Esophagus mucosa (tissue), 1 donor: ENCODE measurements around the gene TECTB. TPM values are rescaled to one million over a fixed set of nuclear protein-coding genes. Genes with fewer than 3 reads are reported as not detected.
A peak's percentile ranks its signal among the peaks of the same experiment; 100 is the strongest.

Experiments
- ATAC-seq: fragments of 200-7000 bp; cut with Tn5 transposase; one replicate; pipeline ENCODE4 v1.9.1; 2020
- total RNA-seq: library from RNA; stranded (reverse); gene quantifications from one replicate; pipeline ENCODE4 v1.2.4, GENCODE V29; 2023
- donor health status: DM: yes; HTN: yes; CAD: no.

TECTB gene
- total RNA-seq, 1 donor from 2014 or later = not detected

GRCh38 chr10:112275512-112276245 lies 7.5 kb upstream of the TECTB start:
- no peak for ATAC-seq

DNA sequence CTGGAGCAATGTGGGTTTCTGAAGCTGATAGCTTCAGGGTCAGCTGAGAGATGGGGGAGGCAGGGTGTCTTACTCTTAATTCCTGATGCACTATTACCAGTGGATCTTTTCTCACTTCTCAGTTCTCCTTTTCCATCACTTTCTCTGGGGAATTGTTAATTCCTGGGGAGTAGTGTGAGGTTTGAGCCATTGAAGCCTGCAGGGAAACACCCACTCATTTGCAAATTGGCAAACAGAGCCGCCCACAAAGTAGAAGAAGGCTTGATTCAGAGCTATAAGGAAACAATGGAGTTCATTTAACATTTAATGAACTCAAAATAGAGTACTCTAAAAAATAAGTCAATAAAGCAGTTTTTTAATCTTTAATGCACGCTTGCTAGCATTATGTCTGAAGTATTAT lies 4.3 kb upstream of the TECTB start:
- no peak for ATAC-seq

DNA sequence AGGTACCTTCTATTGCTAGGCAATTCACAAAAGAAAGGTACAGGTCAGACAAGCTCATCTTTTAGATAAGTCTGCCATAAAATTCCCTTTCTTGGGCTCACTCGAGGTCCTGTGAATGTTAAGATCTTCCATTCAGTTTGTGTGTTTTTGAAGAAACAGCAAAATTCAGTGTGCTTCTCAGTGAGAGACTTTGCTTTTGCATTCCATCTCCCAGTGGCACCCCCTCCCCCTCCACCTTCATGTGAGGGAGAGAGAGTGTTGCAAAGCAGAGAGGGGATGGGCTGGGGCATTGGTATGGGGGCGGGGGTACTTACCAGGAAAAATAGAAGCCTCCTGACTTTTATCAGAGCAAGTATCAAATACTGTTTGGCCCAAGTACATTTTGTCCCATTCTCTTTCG lies 3.8 kb upstream of the TECTB start:
- ATAC-seq = no peak

- no peak for ATAC-seq
Measured at GRCh38 chr10:112280205-112280921, 2.8 kb upstream of the TECTB start.

GRCh38 chr10:112282086-112282485 lies 1.1 kb upstream of the TECTB start:
- ATAC-seq = no peak

DNA sequence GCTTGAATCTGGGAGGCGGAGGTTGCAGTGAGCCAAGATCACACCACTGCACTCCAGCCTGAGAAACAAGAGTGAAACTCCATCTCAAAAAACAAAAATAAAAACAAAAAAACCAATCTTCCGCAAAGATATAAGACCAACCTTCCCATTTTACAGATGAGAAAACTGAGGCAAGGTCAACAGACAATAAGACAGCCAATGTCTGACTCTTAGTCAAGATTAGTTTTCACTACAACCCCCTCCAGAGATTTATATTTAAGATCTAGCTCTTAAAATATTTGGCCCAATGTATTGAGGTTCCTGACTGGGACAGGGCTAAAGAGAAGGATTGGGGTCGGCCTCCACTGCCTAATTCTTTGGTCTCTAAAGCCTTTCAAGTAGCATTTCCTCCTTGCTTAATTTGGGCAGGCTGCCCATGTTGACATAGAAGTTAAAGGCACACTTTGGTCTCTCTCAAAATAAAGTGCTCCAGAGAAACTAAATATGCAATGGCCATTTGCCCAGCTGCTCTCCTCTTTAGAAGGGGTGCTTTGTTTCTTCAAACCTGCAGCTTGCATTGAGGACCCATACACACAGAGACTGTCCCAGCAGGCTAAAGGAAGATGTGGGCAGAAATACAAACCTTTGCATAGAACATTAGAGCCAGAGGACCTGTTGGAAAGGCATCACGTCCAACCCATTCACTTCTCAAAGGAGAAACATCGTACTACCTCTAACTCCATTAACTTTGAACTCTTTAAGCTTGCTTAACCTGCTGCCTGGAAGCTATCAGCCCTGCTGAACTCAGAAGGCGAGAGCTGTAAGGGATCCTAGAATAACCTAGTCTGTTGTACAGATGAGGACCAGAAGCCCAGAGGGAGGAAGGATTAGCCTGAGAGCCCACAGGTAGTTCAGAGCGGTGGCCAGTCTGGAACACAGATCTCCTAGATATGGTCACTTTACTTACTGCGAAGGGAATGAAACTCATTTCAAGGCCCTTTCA lies 3.9 kb downstream of the TECTB start:
- ATAC-seq = no peak

DNA sequence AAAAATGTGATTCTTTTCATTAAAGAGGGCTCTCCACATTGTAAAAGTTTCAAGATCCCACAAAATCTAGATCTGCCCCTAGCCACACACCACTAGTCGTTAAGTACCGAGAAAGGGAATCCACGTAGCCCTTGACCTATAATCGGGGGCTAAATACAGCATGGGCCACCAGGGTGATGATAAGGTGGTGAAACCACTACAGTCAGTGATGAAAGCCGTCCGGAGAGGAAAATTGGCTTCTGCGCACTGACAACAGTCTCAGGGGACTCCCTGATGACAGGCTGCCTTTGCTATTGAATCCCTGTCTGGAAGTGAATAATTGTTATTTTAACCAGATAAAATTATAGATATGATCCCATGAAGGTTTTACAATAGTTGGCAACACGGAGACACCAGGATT lies 4.6 kb downstream of the TECTB start:
- ATAC-seq = no peak

DNA sequence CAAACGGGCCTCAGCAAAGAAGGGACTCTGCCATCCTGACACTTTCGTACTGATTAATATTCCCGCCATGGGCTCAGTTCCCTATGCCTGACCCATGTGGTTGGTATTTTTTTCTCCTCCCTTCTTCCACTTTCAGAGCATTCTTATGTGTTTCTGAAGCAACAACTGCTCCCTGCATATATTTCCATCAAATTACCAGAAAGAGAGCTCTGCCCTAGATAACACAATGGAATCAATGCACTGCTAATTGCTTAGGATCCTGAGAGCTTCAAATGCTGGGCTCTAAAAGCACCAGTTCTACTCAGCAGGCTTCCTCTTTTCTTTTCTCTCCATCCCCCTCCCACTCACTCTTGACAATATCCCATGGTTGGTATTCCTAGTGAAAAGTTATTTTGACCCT lies 5.3 kb downstream of the TECTB start:
- no peak for ATAC-seq

- ATAC-seq = no peak
Measured at GRCh38 chr10:112289373-112290053, 6.3 kb downstream of the TECTB start.

DNA sequence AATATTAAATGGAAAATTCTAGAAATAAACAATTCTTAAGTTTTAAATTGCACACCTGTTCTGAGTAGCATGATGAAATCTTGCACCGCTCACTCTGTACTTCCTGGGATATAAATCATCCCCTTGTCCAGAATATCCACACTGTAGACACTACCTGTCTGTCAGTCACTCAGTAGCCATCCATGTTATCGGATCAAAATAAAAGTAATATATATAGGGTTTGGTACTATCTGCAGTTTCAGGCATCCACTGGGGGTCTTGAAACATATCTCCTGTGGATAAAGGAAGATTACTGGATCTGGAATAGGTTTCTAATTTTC lies 6.8 kb downstream of the TECTB start:
- ATAC-seq = no peak

DNA sequence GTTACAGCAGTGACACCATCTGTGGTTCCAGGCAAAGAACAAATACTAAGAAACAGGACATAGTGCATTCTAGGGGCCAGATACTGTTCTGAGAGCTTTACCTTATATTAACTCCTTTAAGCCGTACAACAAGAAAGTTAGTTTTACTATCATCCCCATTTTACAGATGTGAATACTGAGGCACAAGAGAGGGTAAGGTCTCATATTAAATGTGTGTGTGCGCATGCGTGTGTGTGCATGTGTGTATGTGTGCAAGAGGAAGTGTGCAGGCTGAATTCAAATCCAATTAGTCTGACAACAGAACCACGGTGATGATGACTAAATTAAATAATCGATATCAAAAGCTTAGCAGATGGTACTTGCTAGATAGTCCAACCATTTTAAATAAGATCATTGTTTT lies 11.0 kb downstream of the TECTB start:
- ATAC-seq = no peak

DNA sequence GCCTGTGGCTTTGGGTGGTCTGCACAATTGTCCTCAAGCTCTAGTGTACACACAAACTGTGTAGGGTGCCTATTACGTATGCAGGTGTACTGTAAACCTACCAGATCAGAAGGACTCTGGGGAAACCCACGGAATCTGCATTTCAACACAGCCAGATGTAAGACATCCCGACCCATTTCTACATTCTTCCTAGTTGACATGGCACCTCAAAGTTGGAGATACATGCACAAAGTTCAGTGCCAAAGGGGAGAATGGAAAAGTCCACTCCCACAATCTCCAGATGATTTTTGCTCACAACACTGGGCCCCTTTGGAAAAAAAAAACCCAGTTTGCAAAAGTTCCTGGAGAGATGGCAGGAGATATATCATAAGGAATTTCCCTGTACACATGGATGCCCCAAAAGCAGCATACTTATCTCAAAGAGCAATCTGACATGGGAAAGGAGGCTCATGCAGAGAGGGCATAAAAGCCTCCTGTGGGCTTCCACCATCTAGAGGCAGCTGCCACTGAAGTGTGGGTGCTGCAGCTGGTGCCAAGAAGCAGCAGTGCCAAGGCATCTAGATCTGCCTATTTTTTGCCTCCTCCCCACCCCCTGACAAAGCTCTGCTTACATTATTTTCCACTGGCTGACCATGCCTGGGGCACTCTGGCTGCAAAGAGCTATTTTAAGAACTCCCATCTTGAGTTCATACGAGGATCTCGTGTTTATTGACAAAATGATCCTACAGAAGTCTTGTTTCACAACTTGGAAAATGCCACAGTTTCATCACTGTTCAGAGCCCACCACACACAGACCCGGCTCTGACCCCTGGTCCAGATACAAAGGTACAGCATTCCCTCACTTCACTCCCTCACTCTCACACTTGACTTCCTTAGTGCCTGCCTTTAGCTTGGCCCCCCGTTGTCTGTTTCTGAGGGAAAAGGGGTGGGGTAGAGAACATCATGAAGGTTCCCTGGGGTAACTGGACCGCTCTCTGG lies 12.9 kb downstream of the TECTB start:
- no peak for ATAC-seq

DNA sequence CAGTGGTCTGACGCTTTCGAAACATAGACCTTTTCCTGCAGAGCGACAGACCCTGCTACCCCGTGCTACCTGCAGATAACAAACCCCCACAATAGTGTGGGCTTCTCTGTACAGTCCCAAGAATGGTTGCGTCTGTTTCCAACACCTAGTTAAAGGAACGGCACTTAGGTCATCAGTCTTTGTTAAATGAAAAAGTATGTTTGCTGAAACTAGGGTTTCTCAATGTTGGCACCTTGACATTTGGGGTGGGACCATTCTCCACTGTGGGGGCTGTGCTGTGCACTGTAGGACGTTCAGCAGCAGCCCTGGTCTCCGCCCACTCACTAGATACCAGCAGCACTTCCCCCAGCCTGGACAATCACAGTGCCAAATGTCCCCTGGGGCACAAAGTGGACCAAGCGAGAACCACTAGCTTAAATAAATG lies 13.7 kb downstream of the TECTB start:
- ATAC-seq = no peak

DNA sequence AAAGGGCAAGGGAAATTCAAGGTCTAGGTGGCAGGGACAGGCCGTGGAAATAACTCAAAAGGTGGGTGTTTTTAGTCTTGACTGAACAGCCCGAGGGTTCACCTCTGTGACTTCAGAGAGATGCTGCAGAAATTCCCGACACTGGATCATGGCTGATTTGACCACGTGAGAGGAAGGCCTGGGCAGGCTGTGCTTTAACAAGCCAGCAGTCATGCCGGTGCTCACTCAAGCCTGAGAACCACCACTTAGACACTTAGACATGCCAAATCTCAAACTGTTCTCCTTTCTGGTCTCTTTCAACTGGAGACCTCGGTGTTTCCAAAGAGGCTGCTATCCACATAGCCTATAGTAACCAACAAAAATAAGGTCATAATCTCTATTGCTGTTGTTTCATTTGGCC lies 15.4 kb downstream of the TECTB start:
- ATAC-seq = no peak

- no peak for ATAC-seq
Measured at GRCh38 chr10:112299456-112299855, 16.3 kb downstream of the TECTB start.

GRCh38 chr10:112302335-112302734 lies 19.1 kb downstream of the TECTB start:
- no peak for ATAC-seq

DNA sequence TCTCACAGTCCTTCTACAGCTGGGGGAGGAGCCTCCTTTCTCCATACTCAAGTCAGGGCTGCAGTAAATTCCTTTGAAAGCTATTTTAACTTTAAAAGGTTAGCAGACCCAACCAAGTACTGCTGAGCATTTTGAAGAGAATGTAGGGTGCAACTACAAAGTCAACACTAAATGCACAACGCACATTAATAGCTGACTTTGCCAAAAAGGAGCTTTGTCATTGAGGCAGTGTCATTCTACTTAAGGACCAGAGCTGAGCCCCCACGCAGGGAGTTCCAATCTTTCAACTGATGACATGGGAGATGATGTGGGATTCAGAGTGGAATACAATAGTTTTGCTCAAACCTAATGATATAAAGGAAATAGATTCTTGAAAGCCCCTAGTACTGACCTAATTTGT lies 20.3 kb downstream of the TECTB start:
- no peak for ATAC-seq

DNA sequence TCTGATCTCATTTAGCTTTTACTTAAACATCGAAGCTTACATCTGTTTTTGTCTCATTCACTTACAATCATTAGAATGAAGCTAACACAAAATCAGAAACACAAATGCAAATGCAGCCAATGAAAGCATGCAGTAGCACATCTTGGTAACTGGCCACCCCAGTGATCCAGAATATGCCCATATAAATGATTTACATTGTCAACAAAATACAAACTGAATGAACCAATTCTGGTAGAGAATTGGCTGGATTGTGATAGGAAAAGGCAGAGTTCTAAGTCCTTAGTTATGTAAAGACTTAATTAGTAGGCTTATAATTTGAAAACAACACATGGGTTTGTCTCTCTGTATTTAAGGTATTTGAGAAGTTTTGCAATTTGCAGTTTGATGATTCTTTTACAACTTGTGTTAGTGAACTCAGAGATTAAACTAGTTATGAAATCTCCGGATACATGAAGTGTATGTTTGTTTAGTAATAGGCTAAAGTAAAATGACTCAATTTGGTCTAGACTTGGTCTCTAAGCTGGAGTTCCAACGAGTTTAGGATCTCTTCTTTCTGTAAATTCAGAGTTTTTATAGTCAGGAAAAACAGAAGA lies 21.2 kb downstream of the TECTB start:
- ATAC-seq = no peak

DNA sequence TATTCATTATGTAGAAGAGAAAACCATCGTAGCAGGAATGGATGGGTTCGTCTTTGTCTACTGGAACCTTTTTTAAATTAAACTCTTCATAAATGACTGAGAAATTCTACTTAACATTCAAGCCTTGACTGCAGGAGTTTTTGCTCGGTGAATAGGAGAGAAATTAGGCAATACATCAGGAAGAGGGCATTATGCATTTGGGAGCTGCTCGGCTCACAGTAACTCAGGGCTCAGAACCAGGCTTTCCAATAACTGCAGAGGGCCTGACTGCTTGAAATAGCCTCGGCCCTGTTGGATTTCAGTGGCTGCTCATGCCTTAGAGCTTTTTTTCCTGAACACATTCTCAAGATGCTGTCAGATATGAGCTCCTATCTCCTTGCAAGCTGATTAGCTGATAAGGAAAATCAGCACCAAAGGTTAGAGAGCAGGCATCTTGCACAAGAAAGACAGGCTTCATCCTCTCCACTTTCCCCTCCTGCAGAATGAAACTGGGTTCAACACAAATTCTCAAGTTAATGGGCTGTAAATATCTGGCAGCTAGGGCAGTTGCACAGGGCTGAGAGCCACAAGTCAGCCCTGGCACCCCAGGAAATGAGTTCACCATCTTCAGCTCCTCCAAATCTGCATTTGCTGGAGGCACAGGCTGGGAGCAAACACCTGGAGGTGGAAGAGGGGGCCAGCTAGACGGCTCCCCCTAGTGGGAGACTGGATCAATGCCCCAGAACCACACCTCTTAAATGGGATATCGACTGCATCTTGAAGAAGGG lies 24.3 kb downstream of the TECTB start:
- ATAC-seq = peak; percentile 39

DNA sequence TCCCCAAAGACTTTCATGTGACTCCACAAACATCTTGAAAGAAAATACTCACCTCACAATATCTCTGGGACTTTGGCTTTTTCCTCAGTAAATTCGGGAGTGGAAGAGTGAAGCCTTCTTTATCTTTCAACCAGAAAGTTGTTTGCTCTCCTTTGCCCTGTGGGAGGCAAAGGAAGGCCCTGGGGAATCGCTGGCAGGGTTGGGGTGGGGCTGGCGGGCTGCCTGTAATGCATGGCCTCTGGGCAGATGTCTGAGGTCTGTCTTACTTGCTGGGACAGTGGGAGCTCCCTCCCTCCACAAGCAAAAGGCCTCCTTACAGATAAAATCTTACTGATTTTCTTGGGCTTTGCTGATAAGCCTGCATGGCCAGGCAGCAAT lies 24.9 kb downstream of the TECTB start:
- no peak for ATAC-seq
